NCI-H2029 (cell line): ENCODE data around the gene MYOM3.

Source experiments
- DNase-seq: peaks from one replicate; lab custom pipeline; 2025; lab: John Stamatoyannopoulos, UW

The MYOM3 gene

DNA sequence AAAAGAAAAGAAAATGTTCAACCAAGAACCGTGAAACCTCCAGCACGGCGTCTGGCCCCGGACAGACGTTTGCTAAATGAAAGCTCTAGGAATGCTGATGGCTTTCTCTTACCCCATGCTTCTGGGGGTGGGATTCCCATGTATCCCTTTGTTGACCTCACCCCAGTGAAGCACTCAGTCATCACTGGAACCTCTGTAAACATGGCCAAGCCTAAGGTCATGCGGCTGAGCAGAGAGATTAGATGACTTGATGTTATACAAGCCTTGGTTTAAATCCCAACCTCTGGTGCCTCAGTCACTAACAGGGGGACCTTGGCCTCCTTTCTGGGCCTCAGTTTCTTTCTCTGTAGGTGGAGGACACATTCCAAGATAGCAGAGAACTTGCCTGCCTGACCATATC lies 2.8 kb upstream of the MYOM3 start:
- no peak for DNase-seq

DNA sequence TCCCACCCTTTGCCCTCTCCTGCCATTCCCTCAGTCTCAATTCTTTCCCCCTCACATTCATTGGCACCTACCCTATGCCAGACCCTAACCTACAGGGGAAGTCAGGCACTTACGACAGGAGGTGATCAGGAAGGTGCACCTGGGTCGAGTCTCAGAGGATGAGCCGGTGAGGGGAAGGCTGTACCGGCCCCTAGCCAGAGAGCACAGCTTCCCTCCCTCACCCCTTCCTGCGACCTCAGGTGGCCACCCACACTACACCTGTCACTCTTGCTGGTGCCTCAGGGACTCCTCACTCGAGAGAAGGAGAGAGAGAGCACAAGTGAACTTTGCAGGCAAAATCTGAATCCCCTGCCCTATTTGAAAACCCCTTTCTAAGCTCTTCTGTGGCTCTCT lies 1.7 kb upstream of the MYOM3 start:
- no peak for DNase-seq

DNA sequence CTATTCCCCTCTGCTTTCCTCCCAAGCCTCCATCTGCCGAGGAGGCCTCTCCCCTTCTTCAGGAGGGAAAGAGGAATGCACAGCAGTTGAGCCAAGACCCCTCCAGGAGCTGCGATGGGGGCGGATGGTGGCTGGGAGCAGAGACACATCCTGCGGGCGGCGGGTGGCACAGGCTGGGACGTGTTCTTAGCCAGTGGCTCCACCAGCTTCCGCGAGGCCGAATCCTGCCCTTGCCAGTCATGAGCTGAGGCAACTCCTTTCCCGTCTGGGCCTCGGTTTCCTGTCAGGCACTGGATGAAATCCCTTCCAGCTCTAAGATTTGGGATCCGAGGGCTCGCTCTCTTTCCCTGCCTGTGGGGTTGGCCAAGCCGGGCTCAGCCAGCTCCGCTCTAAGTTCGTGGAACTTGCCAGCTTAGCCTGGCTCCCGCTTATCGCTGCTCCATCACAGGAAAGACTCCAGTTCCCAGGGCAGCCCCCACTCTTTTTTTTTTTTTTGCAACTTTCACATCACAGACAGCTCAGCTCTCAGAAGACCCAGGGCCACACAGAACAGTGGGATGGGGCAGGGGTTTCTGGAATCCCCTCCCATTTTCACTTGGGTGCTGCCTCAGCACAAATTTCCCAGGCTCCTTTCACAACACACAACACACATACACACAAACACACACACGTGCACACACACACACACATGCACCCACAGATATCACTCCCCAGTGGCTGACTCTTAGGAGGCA lies 506 bp downstream of the MYOM3 start:
- DNase-seq = no peak

DNA sequence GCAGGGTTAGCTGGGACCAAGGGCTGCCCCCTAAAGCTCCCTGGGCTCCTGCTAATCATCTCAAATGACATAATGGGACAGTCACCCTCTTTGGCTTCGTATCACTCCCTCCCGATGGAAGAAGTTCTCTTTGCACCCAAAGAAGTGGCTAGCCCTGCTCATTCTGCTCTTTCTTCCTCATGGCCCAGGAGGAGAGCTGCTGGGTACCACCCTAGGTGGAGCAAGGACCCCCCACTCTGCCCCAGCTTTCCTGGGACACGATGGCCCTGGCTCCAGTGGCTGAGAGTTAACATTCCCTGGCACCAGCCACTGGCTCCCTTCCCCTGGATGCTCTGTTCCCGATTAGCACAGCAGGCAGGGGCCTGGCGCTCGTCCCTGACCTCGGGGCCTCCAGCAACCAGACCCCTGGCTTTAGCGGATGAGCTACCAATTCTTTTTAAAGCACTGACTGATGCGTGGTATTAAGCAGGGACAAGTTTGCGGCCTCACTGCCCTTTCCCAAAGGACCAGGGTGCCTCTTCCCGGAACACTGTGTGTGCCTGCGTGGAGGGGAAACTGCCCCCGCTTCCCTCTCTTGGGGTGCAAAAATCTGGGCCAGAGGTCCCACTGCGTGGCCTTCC lies 1.2 kb downstream of the MYOM3 start:
- DNase-seq = no peak

DNA sequence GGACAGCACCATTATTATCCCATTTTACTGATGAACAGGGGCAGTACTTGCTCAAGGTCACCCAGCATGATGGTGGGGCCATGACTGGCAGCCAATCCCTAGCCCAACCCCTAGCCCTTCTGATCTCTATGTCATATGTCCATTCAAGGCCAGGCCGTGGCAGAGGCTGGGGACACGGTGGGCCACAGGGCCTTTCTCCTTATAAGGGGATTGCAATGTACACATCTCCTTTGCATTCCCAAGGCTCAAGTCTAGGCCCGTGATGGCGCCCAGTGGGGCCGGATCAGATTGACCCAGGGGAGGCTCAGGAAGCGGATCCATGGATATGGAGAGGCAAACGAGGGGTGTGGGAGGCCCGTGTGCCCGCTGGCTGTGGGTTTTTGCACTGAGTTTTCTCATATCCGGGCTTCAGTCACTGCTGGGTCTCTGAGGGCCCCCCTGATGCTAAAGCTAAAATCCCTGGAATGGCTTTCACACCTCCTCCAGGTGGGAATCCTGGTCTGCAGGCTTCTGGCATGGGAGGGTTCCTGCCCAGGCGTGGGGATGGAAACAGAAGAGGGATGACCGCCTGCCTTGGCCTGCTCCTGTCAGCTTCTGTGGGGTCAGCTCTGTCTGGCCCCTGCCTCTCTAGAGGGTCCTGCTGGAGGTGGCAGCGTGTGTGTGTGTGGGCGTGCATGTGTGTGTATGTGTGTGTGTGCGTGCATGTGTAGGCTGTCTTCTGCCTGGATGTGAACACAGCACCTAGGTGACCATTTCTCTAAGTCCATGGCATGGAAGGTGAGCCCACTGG lies 2.1 kb downstream of the MYOM3 start:
- DNase-seq = no peak

DNA sequence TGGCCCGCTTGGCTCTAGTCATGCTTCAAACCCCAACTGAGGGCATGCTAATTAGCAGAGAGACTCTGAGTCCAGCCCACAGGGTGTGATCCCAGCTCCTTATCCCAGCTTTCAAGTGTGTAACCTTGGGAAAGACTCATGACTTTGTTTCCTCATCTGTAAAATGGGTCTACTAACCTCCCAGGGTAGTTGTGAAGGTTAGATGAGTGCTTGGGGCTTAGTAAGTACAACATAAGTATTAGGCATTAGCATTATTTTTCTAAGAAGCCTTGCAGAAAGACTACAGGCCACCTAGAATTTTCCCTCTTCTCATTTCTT lies 2.8 kb downstream of the MYOM3 start:
- DNase-seq = no peak

DNA sequence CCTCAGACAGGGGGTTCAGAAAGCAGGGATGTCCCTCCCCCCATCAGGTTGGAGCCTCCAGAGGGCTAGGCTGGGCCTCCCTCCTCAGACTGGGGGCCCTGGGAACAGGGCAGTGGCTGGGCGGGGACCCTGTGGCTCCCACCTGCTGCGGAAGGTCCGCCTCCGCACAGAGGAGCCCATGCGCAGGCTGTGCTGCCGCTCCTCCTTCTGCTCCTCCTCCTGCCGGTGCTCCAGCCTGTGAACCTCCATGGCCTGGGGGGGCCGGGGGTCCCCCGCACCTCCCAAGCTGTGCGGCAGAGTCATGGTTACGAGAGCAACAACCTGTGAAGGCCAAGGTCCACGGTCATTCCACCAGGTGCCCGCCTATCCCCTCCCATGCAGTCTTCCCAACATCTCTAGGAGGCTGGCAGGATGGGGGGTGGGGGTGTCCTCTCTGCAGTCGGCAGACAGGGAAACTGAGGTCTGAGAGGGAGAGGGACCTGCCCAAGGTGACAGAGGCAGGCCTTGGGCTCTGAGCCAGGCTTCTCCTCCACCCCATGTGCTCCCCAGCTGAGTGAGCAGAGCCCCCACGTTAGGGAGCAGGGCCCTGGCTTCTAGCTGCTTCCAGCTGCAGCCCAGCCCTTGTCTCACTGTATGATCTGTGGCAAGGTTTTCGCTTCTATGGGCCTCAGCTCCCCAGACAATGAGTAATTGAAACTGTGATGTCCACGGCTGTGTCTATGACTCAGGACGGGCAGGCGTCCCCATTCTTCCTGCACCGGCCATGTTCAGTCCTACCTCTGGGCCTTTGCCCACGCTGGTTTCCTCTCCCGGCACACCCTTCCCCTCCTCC lies 3.4 kb downstream of the MYOM3 start:
- no peak for DNase-seq

DNA sequence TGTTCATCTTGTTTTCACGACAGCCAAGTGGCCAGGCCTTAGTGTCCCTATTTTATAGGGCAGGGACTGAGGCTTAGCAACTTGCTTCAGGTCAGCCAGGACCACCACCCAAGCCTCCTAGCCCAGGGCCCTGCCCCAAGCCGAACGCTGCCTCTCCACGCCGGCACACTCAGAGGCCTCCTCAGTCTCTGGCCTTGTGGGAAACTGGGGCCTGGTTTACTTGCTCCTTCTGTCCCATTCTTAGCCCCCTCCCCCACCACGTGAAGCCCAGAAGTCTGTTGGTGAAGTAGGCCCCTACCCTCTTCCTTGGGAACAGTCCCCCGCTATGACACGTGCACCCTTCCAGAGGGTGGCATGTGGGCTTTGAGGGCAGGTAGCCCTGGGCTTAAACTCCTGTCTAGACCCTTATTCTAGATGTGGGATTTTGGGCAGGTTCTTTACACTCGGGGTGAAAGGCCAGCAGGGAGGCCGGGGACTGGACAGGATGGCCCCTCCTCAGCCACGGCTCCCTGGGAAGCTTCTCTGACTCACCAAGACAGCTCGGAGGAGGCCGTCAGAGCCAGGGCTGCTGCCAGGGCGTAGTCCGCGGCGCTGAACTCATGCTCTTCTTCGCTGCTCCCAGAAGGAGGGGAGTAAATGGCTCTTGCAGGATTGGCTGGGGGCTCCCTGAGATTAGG lies 4.3 kb downstream of the MYOM3 start:
- no peak for DNase-seq

DNA sequence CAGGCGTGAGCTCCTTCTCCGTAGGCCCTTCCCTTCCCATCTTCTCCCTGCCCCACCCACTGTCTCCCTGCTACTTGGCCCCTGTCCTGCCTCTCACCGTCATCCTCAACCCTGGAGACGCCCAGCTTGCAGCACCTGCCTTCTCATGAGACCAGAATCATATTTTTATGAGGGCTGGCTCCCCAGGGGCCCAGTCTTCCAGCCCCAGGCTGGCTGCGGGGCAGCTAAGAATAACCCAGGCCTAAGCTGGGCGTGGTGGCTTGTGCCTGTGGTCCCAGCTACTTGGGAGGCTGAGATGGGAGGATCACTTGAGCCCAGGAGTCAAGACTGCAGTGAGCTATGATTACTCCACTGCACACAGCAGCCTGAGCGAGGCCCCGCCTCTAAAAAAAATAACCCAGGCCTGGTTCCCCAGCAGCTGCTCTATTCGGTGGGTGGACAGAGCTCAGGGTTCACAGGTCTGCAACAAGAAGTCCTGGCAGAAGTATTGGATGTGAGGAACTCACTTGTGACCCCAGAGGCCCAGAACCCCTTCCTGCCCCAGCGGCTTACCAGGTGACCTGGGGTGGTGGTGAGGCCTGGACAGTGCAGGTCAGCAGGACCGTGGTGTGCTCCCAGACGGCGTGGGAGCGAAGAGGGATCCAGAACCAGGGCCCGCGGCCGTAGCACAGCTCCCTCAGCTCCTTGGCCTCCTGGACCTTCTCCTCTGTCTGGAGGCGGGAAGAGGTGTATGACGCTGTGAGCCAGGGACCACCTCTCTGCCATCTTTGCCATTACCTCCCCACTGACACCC lies 6.4 kb downstream of the MYOM3 start:
- no peak for DNase-seq

DNA sequence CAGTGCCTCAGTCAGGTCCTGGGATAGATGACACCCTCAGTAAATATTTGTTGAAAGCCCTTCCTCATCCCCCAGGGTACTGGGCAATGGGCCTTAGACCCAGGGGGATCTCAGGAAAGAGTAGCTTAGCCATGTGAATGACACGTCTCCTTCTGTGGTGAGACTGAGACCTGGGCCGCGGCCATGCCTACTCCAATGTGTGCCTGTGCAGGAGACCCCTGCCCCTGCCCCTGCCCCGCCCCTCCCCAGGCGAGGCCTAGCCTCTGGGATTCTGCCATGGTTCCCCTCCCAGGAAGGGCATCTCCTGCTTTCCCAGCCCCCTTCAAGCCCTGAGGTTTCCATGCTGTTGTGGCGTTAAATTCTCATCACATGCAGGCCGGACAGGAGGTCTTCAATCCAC lies 7.1 kb downstream of the MYOM3 start:
- DNase-seq = no peak

DNA sequence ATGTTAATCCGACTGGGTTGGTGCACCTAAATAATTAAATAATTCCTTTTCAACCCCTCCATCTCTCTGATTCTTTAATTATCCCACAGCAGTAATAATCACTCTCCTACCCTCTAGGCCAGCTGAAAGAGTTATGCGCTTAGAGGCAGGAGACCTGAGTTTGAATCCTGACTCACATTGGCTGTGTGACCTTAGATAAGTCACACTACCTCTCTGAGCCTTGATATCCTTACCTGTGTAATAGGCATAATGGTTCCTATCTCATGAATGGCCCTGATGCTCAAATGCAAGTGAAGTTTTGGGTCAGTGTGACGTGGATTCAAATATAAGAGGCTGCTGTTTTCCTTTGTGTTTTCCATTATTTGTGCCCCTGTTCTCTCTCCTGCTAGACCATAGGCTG lies 8.1 kb downstream of the MYOM3 start:
- DNase-seq = no peak

DNA sequence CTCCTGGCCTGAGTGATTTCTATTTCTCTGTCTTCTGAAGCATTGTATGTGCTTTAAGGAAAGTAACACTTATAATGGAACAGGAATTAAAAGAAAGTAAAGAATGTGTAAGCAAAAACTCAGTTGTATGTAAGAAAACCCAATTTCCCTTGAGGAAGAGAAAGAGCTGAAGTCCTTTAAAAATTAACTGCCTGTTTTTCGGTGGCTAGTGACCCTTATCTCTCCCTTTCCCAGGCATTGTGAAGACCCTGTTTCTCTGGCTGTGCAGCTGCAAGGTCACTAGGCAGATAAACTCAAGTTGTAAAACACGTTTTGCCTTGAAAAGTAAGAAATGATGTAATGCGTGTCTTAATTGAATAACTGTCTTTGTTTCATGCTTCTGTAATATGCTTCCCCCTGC lies 8.5 kb downstream of the MYOM3 start:
- no peak for DNase-seq

DNA sequence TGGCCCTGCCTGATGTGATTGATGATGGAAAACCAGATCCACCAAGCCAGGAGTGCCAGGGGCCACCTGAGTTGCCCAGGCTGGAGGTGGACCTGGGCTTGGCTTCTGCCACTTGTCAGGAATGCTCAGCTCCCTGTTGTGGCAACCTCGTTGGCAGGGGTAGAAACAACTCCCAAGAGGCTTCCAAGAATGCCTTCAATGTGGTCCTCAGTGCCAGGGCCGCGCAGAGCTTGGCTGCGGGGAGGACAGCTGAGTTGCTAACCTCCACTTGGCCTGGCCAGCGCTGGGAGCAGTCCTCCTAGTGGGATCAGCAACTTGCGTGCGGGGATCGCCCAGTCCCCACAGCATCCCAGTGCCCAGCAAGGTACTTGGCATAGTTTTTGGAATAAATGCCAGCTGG lies 9.0 kb downstream of the MYOM3 start:
- no peak for DNase-seq

DNA sequence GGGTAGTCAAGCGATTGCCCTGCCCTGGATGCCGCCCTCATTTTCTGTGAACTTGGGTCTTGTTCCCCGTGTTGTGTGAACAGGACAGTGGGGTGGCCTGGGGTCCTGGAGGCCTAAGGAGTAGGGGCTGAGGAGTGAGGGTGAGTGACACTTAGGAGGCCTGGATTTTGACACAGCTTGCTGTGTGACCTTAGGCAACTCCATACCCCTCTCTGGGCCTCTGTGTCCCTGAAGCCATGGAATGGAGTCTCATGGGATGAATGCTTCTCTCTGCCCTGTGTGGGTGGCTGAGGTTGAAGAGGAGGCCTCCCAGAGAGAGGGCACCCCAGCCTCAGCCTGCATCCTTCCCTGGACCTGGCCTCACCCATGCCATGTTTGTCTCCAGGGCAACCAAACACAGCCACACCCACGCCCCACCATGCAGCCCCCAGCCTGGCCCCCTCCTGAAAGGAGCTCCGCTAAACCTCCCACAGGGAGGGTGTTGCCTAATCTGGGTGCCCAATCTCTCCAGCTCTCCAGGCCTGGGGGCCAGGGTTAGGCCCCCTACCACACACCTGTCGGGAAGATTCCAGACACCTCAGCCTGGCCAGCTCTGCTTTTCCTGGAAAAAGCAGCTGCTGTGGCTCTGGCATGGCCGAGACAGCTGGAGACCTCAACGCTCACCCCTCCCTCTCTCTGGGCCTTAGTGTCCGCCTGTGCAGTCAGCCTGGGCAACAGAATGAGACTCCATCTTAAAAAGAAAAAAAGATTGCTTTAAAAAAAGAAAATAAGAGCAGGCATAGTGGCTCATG lies 9.9 kb downstream of the MYOM3 start:
- no peak for DNase-seq

DNA sequence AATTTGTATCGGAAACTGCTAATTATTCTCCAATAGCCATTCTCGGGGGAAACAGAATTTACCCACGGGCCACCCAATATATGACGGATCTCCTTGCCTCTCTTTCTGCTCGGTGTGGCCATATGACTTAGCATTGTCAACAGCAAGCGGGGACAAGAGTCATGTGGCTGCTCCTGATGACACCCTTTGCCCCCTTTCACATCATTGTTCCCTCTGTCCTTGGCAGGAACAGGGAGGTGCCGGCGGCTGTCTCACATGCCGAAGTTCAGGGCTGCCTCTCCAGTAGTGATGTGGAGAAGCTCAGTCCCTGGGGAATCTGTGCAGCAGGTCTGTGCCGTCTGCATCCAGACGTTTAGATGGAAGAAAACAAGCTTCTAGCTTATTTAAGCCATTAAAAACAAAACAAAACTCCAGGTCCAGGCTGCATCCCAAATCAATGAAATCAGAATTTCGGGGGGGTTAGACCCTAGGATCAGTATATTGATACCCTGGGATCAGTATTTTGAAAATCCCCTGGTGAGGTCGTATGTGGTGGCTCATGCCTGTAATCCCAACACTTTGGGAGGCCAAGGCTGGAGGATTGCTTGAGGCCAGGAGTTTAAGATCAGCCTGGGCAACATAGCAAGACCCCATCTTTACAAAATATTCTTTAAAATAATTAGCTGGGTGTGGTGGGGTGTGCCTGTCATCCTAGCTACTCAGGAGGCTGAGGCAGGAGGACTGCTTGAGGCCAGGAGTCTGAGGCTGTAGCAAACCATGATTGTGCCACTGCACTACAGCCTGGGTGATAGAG lies 10.8 kb downstream of the MYOM3 start:
- no peak for DNase-seq

DNA sequence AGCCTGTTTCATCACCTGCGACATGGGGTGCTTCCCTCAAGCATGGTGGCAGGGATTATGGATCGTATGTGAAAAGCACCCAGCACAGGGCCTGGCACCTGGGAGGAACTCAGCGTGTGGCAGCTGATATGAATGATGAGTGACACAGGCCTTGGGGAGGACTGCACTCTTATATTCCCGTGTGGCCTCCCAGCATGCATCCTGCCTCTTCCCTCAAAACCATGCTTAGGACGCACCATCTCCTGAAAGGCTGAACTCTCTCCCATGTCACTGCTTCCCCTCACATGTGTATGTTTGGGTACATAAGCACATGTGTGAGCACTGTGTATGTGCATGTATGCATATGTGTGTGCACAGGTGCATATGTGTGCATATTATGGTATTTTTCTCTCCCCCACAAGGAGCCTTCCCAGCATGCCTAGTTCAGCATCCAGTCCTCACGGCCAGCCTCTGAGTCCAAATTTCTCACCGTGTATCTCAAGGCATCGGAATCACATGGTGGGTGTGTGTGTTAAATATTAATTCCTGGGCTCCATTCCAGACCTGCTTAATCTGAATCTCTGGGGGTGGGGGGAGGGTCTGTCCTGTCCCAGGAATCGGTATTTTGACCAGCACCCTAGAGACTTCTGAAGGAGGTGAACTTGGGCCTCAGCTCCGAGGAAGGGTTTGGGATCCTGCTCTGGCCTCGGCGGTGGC lies 12.8 kb downstream of the MYOM3 start:
- DNase-seq = no peak

DNA sequence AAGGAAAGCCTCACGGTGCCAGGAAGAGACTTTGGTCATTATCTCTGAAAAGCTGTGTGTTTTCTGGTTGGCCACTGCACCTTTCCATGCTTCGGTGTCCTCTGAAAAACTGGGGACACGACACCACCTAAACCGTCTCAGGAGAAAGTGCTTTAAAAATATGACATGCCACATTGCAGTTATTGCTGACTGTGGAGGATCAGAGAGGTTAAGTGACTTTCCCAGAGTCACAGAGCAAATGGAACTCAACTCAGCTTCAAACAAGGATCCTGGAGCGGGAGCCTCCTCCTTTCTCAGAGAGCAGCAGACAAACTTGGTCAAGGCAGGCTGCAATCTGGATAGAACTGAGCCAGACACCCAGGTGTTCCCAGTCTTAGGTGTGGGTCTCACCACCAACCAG lies 13.8 kb downstream of the MYOM3 start:
- DNase-seq = no peak

DNA sequence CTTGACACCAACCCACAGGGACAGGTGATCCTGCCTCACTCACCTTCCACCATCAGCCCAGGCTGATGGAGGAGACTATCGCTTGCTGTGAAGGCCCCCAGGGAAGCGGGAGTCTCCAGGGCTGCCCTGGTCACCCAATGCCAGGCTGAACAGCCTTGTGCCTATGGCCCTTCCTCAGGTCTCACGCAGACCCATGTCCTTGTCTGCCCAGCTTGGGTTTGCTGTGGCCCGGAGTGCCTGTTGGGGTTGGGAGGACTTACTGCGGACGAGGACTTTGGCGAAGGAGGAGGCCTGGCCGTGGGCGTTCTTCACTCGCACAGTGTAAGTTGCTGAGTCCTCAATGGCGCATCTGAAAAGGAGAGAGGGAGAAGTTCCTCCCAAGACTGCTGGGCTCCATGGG lies 14.3 kb downstream of the MYOM3 start:
- no peak for DNase-seq

DNA sequence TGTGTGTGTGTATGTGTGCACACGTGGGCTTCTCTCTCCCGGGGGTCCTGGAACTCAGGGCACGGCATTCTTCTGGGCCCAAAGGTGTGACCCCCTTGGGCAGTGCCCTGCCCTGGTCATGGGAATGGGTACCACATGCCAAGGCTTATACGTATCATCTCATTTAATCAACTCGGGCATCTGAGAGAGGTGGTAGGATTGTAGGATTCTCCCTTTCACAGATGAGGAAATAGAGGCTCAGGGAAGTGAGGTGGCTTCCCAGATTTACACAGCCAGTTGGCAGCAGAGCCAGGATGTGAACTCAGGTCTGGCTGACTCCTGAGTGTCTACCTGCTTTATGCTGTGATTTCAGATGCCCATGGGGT lies 15.2 kb downstream of the MYOM3 start:
- DNase-seq = no peak
